GM12873 (cell line): ENCODE results near the gene NEU2.

Experiments used
- CTCF ChIP-seq: IDR thresholded peaks from 2 replicates; pipeline ENCODE4 v1.5.1; 2012; ENCODE audit warnings: low read depth, mild to moderate bottlenecking, moderate library complexity, low read length, control low read depth; ENCODE audit not compliant: insufficient read depth; ENCODE audit errors: missing control alignments

NEU2 gene

GRCh38 chr2:233011268-233011650 lies 21.2 kb upstream of the NEU2 start:
- TF ChIP-seq CTCF: no peak

GRCh38 chr2:233011702-233012131 lies 20.8 kb upstream of the NEU2 start:
- no peak for TF ChIP-seq CTCF

DNA sequence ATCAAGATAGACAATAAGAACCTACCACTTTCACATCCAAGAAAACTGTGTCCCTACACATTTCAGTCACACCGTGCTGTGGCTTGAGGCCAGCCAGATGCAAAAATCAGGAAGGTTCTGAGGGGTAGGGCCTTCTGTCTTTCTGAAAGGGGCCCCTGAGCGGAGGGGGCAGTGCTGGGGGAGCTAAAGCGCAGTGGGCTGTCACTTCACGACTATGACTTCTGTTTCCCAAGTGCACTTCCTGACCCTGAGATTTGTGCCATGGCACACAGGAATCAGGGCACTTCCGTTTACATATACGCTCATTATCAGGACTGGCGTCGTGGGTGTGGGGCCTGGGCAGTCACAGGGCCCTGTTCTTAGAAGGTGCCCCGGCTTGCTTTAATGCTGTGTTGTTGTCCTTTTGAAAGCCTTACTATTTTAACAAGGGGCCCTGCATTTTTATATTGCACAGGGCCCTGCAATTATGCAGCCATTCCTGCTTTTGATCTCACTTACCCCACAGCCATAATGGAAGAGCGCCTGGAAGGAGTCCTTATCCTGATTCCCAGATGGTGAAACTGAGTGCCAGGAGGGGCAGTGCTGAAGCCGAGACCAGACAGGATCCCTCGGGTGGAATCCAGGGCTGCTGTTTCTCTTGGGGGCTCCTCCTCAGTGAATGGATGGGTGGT lies 20.0 kb upstream of the NEU2 start:
- no peak for TF ChIP-seq CTCF

- no peak for TF ChIP-seq CTCF
Measured at GRCh38 chr2:233013027-233013461, 19.4 kb upstream of the NEU2 start, which contains the start of gene NGEF. Gene NGEF (minus strand): TSS chr2:233013256. CDS start chr2:232974890, 38,366 bp downstream.

GRCh38 chr2:233013650-233014049 lies 18.8 kb upstream of the NEU2 start:
- no peak for TF ChIP-seq CTCF

GRCh38 chr2:233015019-233015645 lies 17.3 kb upstream of the NEU2 start:
- no peak for TF ChIP-seq CTCF

DNA sequence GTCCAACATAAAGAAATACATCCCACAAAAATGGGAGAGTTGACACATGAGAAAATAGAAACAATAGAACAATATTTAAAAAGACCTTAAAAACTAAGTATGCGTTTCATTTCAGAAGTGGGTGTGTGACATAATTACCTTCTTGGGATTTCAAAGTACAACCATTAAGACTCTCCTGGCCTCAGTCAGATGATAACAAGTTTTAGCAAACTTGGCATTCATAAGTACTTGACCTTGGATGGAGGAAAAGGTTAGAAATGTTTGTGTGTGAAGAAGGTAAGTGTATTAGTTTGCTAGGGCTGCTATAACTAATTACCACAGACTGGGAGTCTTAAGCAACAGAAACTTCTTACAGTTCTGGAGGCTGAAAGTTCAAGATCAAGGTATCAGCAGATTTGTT lies 14.5 kb upstream of the NEU2 start:
- TF ChIP-seq CTCF: no peak
